Panc1 (cell line): ENCODE measurements around the gene SPATA46.

Experiments
- CTCF ChIP-seq: fragments of 450-650 bp; IDR thresholded peaks from 2 replicates; pipeline ENCODE4 v1.5.1; 2017; ENCODE audit warnings: mild to moderate bottlenecking
- POLR2AphosphoS5 ChIP-seq: IDR thresholded peaks from 2 replicates; pipeline ENCODE4 v1.6.1; 2012; ENCODE audit warnings: mild to moderate bottlenecking, low read depth, low read length, moderate library complexity
- REST ChIP-seq, 2 experiments: IDR thresholded peaks; 2 replicates each; pipeline ENCODE4 v1.6.1; 2011 to 2012; ENCODE audit warnings: low read depth in 2 of 2, control low read depth in 1 of 2, low read length in 1 of 2, mild to moderate bottlenecking in 1 of 2, moderate library complexity in 1 of 2; ENCODE audit not compliant: insufficient read depth in 1 of 2

GRCh38 chr1:162342452-162342983, 34.1 kb downstream of the SPATA46 start:
- TF ChIP-seq CTCF = no peak
- TF ChIP-seq REST (IDR thresholded peaks at IDR 0.05; ENCODE audit: insufficient read depth in 1 of 2, low read depth in 2 of 2, low read length in 1 of 2) = no peak
- no peak for TF ChIP-seq POLR2AphosphoS5
